ENCODE results near the gene OR10D3.
"Not testable (repeated sequence)": the region's sequence is repeated elsewhere in the genome, so short reads cannot be mapped to it uniquely, and the experiment has no call there.

OR10D3 gene

DNA sequence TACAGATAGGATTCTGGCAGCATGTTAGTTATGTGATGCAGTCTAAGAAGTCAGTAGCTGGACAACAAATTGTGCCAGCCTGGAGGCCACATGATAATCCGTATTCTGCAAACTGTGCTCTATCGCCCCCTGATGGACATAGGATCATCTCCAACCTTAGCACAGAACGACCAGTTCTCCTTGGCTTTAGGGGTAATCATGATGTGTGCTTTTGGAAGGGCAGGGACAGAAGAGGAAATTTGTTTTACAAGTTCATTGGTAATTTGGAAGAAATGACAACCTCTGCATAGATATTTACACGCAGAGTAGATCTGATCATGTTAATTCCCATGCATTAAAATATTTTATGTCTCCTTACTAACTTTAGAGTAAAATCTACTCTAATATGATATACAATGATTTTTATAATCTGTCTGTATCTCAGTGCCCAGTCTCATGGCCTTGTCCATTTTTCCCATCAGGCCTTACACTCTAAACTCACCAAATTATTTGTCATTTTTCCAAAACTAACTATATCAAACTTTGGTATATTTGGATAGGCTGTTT lies 12.1 kb downstream of the OR10D3 start:
- DNase-seq, result peak; percentile 1

DNA sequence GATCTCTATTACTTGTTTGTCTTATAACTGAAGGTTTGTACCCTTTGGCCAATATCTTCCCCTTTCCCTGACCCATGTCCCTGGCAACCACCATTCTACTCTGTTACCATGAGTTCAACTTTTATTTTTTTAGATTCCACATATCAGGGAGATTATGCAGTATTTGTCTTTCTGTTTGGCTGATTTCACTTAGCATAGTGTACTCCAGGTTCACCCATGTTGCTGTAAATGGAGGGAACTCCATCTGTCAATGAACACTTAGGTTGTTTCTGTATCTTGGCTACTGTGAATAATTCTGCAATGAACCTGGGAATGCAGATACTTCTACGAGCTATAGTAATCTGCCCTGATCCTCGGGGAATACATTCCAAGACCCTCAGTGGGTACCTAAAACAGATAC lies 14.9 kb downstream of the OR10D3 start:
- DNase-seq, result no peak

- DNase-seq, result no peak
Measured at GRCh38 chr11:124198897-124199296, 15.8 kb downstream of the OR10D3 start.

DNA sequence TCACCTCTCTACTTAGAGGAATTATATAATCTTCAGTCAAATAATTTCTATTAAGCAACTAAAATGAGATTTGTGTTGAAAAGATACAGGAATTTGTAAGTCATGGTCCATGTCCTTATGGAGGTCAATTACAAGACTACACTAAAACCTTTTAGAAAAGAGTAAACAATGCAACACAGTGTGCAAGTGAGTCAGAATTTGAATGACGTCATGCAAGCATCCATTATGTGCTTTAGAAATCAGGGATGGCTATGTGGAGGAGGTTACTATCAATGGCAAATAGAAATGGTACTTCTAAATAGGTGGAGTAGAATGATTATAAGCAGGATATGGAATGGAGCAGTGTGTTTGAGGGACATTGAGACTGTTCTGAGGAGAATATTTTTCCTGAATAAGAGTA lies 16.6 kb downstream of the OR10D3 start:
- DNase-seq, result no peak

DNA sequence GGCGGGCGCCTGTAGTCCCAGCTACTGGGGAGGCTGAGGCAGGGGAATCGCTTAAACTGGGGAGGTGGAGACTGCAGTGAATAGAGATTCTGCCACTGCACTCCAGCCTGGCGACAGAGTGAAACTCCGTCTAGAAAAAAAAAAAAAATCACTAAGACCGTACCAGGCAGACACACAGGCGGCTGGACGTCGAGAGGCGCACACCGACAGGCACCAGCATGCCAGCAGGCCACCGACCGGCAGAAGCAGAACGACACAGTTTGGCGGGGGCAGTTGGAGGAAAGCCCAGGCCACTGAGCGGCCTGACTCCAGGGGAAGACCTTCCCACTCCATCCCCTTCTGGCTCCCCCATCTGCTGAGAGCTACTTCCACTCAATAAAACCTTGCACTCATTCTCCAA lies 17.5 kb downstream of the OR10D3 start:
- DNase-seq, result no peak

DNA sequence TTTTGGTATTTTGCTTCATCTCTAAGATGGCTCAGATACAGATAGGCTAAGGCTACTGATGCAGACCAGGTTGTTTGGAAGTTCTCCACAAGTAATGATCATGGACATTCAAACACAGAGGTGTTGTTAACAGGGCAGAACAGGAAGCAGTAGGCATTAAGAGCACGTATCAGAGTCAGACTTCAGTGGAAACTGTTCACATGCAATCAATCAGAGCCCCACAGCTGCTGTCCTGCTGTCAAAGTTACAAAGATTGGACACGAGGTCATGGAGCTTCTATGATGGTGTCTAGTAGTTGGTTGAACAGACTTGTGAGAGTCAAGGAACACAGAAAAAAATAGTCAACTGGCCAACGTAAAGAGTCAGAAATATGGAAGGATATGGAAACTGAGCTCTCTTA lies 19.8 kb downstream of the OR10D3 start:
- no peak for DNase-seq

GRCh38 chr11:124204008-124204407 lies 20.9 kb downstream of the OR10D3 start:
- no peak for DNase-seq

- DNase-seq, result no peak
Measured at GRCh38 chr11:124207102-124207792, 24.1 kb downstream of the OR10D3 start.

- DNase-seq, result no peak
Measured at GRCh38 chr11:124209824-124210357, 26.7 kb downstream of the OR10D3 start.

DNA sequence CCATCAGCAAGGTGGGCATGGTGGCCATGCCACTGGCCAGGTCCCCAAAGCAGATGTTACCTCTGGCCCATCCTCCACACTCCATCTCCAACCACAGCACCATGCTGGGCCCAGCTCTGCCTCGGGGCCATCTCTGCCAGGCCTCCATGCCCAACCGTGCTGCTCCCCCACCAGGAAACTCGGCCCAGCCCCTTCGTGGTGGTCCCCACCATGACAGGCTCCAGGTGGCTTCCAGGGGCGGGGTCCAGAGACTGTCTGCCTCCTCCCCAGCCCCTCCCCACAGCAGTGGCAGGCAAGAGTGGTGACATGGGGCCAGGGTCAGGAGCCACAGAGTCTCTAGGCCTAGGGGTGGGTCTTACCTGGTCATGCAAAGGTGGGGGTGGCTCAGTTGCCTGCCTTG lies 27.3 kb downstream of the OR10D3 start:
- no peak for DNase-seq

- no peak for DNase-seq
Measured at GRCh38 chr11:124211321-124211720, 28.2 kb downstream of the OR10D3 start.

- DNase-seq, result no peak
Measured at GRCh38 chr11:124214027-124214426, 30.9 kb downstream of the OR10D3 start.

DNA sequence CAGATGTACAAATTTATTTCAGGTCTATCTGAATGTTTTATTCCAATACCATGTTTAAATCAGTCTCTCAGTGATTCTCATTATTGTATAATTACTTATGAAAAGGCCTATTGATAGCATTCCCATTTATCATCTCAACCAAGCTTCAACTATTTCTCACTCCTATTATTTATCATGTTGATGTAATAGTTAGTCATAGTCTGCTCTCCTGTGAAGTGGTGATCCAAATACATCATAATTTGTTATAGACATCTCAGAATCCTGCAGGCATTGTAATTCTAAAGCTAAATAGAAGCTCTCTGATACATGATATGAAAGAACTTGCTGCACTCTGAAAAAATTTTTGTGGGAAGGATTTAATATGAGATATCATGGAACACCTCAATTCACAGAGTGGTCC lies 36.0 kb downstream of the OR10D3 start:
- no peak for DNase-seq

- DNase-seq, result no peak
Measured at GRCh38 chr11:124222407-124222806, 39.3 kb downstream of the OR10D3 start.

- not testable (repeated sequence) for DNase-seq
Measured at GRCh38 chr11:124224618-124225423, 41.7 kb downstream of the OR10D3 start.

DNA sequence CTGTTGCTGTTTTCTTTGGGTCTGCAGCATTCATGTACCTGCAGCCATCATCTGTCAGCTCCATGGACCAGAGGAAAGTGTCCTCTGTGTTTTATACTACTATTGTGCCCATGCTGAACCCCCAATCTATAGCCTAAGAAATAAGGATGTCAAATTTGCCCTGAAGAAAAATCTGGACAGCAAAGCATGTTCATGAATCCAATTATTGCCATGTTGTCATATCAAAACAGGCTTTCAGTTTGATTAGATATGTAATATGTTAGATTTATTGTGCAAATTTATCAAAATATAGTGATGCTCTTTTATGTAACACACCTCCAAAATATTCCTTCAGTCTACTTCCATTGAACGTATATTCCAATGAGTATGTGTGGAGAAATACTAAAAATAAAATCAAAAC lies 42.3 kb downstream of the OR10D3 start:
- no peak for DNase-seq

GRCh38 chr11:124233376-124233775 lies 50.2 kb downstream of the OR10D3 start:
- DNase-seq, result no peak
